ENCODE measurements around the gene AP1S1.

Gene AP1S1

DNA sequence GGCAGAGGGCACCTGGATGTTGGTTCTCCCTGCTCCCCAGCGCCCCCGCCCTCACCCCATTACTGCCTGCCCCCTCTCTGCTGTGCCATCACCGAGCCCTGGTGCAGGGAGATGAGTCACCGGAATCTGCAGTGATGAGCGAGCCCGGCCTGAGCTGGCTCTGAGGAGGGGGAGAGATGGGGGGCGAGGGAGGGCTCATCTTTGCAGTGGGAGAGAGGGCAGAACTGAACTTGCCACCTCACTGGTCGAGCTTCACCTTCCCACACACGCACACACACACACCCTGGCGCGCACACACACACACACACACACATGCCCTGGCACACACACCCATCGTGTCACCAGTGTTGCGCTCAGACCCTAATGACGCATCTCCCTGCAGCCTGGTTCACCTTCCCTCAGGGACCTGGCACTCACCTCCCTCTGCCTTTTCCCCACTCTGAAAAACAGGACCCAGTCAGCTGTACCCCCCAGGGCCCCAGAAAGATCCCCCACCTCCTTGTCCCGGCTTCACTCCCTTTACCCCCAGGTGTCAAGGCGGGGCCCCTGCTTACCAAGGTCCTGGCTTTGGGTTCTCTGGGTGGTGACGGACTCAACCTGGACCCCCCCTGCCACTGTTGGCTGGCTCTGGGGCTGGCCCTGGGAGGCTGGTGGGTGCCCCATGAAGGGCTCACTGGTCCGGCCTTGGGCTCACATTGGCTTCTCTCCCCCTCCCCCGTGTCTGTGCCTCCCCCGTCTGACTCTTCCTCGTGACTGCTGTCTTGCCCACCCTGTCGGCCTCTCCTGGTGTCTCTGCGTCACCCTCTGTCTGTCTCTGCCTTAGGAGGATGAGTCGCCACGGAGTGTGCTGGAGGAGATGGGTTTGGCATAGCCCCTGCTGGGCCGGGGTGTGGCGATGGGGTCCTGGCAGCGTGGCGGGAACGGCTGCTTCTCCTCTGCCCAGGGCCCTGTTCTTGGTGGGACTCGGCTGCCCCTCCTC lies 5.7 kb downstream of the AP1S1 start:
- no peak for DNase-seq

DNA sequence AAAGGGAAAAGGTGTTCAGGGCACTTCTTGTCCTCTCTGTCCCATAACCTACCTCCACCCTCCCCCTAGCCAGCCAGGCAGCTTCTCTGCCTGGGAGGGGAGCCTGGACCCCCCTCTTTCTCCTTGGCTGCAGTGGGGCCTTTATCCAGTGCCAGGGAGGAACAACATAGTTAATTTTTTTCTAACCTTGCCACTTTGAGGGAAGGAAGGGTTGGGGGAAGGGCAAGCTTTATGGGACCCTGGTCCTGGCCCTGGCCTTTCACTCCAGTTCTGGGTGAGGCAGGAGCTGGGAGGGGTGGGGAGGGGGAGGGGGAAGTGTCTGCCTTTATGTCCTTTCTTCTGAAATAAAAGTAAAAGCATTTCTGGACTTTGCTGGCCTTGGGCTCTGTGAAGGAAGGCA lies 6.6 kb downstream of the AP1S1 start:
- no peak for DNase-seq

DNA sequence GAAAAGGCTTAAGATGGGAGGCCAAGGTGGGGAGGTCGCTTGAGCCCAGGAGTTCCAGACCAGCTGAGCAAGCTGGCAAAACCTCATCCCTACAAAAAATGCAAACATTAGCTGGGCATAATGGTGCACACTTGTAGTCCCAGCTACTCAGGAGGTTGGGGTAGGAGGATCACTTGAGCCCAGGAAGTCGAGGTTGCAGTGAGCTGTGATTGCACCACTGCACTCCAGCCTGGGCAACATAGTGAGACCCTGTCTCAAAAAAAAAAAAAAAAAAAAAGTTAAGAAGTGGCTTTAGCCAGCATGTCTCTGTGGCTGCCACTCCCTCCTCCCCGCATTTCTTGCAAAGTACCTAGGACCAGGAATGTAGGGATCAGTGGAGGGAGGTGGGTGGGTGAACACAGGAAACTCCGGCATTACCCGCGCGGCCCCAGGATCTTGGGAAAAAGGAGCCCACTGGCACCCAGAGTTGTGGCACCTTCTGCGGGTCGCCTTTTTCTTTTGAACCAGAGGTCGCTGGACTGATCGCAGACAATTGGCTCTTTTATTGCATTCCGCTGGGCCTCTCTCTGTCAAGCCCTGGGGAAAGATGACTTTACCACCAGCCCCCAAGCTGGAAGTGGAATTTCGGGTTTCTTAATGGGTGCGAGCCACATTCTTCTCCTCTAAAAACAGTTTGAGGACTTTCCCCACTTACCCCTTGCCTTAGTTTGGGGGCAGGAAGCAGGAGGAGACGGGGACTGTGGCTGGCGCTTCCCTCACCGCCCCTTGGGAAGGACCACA lies 7.6 kb downstream of the AP1S1 start:
- no peak for DNase-seq

DNA sequence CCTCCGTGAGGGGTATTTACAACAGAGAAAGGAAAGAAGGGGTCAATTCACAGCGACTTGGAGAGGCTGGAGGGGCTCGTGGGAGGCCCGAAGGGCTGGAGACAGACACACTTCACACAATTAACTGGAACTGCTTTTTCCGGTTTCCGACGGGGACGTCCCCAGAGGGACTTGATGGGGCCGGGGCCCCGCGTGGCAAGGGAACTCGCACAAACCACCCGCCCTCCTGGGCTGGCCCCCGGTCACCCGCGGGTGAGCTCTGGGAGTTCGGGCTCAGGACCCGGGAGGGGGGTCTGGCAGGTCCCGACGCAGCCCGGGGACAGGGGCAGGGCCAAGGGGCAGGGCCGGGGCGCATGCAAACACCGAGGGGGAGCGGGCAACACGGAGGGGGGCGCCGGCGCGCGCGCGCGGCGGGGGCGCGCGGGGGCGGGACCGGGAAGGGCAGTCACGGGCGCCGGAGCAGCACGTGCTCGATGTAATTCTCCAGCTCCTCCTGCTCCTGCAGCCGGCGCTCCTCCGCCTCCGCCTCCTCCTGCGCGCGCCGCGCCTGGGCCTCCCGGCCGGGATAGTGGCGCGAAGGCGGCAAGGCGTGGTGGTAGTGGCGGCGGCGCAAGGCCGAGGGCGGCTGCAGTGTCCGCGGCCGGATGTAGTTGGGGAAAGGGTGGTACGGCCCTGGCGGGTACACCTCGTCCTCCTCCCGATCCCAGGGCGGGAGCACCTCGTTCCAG lies 8.4 kb downstream of the AP1S1 start:
- no peak for DNase-seq

DNA sequence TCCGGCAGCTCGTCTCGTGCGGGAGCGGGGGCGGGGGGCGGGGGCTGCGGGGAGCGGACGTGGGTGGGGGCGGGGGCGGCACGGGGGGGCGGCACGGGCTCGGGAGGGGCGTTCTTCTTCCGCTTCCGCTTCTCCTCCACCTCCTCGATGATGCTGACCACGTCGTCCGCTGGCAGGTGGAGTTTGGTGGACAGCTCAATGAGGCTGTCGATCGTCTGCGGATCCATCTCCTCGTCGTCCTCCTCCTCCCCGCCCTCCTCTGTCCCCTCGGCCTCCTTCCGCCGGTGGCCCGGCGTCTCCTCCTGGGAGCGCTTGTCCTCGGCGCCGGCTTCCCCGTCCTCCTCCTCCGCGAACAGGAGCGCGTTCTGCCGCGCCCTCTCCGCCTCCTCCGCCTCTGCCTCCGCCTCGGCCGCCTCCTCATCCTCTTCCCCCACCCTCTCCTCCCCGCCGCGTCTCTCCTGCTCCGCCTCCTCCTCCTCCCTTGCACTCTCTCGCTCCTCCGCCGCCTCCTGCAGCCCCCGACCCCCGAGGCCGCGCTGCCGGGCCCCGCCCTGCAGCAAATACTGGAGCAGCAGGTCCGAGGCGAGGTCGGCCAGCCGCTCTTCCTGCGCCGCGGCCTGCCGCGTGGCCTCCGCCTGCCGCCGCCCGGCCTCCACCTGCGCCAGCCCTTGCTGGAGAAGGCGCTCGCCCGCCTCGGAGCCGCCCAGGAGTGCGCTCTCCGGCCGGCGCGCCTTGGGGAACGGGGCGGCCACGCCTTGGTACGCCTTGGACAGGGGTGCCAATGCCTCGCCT lies 9.2 kb downstream of the AP1S1 start:
- no peak for DNase-seq

GRCh38 chr7:101164071-101164840 lies 10.0 kb downstream of the AP1S1 start:
- DNase-seq = no peak

GRCh38 chr7:101165075-101165957 lies 11.0 kb downstream of the AP1S1 start, which contains the start of gene VGF:
VGF (minus strand) TSS chr7:101165569; CDS start chr7:101164843, 726 bp downstream.
- peak; percentile 61 to 91 (median 86) for DNase-seq

GRCh38 chr7:101165958-101166647 lies 11.8 kb downstream of the AP1S1 start:
- no peak for DNase-seq

DNA sequence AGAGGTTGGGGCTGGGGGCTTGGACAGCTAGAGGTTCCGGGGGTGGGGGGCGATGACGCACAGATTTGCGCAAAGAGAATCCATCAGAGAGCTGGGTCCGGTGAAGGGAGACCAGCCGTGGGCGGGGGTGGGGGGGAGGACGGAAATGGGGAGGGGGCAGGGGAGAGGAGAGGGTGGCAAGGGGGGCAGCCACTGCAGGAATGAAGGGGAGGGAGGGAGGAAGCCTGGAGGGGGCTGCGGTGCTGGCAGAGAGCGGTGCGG lies 12.3 kb downstream of the AP1S1 start:
- DNase-seq = no peak

- no peak for DNase-seq
These were observed 12.8 kb downstream of the AP1S1 start for GRCh38 chr7:101166909-101167644.

DNA sequence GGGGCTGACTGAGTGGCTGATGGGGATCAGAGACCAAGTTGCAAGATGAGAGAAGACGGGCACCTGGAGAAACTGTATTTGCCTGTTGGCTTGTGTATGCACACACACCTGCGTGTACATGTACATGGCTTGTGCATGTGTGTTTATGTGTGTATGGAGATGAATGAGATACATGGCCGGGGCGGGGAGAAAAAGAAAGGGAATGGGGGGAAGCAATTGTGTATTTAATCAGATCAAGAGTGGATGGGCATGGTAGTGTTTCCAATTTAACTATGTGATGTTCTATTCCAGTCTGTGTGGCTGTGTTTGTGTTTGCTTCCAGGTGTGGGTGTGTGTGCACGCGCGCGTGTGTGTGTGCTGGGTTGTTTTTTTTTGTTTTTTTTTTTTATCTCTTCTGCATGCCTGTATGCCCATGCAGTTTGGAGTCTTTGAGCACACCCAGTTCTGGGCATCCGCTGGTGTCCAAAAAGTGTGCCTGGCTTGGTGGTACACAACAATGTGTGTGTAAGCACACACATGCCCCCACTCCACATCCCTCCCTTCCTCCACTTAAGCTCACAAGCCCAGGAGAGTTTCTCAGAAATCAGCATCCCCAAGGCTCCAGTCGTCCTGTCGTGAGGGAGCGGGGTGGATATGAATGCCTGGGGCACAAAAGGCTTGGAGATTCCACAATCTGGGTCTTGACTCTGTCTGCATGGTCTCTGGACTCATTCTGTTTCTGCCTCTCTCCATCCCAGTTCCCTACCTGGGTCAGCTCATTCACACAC lies 13.6 kb downstream of the AP1S1 start:
- no peak for DNase-seq

GRCh38 chr7:101168412-101169049 lies 14.3 kb downstream of the AP1S1 start:
- DNase-seq = no peak

- no peak for DNase-seq
These were observed 15.0 kb downstream of the AP1S1 start for GRCh38 chr7:101169110-101169837.

- peak; percentile 20 to 69 (median 62) for DNase-seq
These were observed 15.7 kb downstream of the AP1S1 start for GRCh38 chr7:101169838-101170551.

DNA sequence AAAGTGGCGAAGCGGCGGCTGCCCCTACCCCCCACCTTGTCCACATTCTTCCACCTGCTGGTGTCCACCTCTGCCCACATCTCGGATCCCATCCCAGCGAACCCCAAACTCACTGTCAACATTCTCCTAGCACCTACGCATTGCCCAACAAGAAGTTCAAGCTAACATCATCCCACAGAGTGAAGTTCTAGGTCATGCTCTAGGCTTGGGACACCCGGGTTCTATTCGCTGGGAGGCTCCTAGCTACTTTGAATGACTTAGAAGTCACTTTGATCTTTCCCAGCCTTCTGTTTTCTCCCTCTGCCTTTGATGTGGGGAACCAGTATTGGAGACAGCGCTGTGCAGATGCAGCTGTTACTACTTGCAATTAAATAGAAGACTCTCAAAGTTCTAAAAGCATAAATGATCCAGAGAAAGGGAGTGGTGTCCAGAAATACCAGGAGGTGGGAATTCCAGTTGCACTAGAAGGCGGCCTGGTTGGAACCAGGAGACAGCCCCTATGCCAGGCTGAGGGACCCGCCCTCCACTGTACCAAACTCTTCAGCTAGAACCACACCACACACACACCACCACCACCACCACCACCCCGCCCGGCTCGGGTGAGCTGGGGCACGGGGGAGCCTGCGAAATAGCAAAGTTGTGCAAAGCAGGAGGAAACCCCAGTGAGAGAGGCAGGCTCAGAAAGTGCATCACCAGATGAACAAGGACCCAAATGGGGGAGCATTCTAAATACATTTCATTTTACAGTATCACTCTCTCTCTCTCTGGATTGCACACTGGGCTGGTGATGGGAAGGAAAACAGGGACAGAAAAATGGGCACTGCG lies 16.6 kb downstream of the AP1S1 start:
- DNase-seq = no peak

DNA sequence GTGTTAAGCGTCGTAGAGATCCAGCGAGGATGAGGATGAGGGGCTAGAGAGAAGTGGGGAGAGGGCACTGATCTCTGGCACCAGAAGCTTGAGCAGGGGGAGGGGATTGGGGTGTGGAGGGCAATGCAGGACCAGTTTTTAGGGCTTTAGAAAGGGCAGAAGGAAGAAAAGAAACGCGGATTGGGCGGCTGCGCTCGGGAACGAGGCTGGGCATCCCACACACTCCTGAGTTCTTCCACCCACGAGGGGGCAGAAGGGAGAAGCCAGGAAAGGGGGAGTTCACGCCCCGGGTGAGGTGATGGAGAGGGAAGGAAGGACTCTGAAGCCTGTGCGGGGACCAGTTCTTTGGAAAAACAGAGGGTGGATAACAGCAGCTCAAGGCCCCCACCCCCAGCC lies 17.2 kb downstream of the AP1S1 start:
- no peak for DNase-seq

All from activated naive CD4-positive, alpha-beta T cell (primary cell).